ENCODE data around the gene SLC31A2.
A peak's percentile ranks its signal among the peaks of the same experiment; 100 is the strongest.
"Not testable (repeated sequence)": the region's sequence is repeated elsewhere in the genome, so short reads cannot be mapped to it uniquely, and the experiment has no call there.

The SLC31A2 gene

GRCh38 chr9:113150670-113151611 is at the start of gene SLC31A2:
SLC31A2 (plus strand) TSS chr9:113151007; CDS start chr9:113151075, 68 bp downstream.
- DNase-seq, result peak; percentile 38

GRCh38 chr9:113105345-113105744 is 45.5 kb upstream of the SLC31A2 start:
- not testable (repeated sequence) for DNase-seq

GRCh38 chr9:113111065-113111951 is 39.5 kb upstream of the SLC31A2 start:
- not testable (repeated sequence) for DNase-seq

- DNase-seq, result not testable (repeated sequence)
These were observed 37.9 kb upstream of the SLC31A2 start for GRCh38 chr9:113112706-113113510.

- DNase-seq, result not testable (repeated sequence)
These were observed 32.0 kb upstream of the SLC31A2 start for GRCh38 chr9:113118829-113119228.

GRCh38 chr9:113125386-113126035 is 25.3 kb upstream of the SLC31A2 start:
- DNase-seq, result no peak

GRCh38 chr9:113129466-113129865 is 21.3 kb upstream of the SLC31A2 start:
- no peak for DNase-seq

- DNase-seq, result no peak
These were observed 20.9 kb upstream of the SLC31A2 start for GRCh38 chr9:113129884-113130283.

- DNase-seq, result no peak
These were observed 19.1 kb upstream of the SLC31A2 start for GRCh38 chr9:113131689-113132151.

- DNase-seq, result no peak
These were observed 13.3 kb upstream of the SLC31A2 start for GRCh38 chr9:113137196-113138168.

GRCh38 chr9:113138760-113139159 is 12.0 kb upstream of the SLC31A2 start:
- DNase-seq, result no peak

- no peak for DNase-seq
These were observed 11.5 kb upstream of the SLC31A2 start for GRCh38 chr9:113139225-113139829.

GRCh38 chr9:113139953-113140352 is 10.9 kb upstream of the SLC31A2 start:
- DNase-seq, result no peak

GRCh38 chr9:113140896-113141295 is 9.9 kb upstream of the SLC31A2 start:
- not testable (repeated sequence) for DNase-seq

GRCh38 chr9:113143432-113144227 is 7.2 kb upstream of the SLC31A2 start:
- no peak for DNase-seq

- no peak for DNase-seq
These were observed 2.5 kb upstream of the SLC31A2 start for GRCh38 chr9:113148372-113148705.

GRCh38 chr9:113148781-113149510 is 1.9 kb upstream of the SLC31A2 start:
- no peak for DNase-seq

- not testable (repeated sequence) for DNase-seq
These were observed 1.2 kb upstream of the SLC31A2 start for GRCh38 chr9:113149561-113149960.
